HG03025 (cell line): ENCODE measurements around the gene NLN.
"Not testable (repeated sequence)": the region's sequence is repeated elsewhere in the genome, so short reads cannot be mapped to it uniquely, and the experiment has no call there.

Source experiments
- ATAC-seq: cut with Tn5 transposase; IDR thresholded peaks from one replicate; pipeline ENCODE4 v1.9.1; 2021; ENCODE audit warnings: mild to moderate bottlenecking, moderate library complexity; ENCODE audit not compliant: unreplicated experiment, low FRiP score

The NLN gene

GRCh38 chr5:65769539-65769938 lies 47.5 kb downstream of the NLN start:
- no peak for ATAC-seq

- ATAC-seq = no peak
Measured at GRCh38 chr5:65771266-65771665, 49.3 kb downstream of the NLN start.

DNA sequence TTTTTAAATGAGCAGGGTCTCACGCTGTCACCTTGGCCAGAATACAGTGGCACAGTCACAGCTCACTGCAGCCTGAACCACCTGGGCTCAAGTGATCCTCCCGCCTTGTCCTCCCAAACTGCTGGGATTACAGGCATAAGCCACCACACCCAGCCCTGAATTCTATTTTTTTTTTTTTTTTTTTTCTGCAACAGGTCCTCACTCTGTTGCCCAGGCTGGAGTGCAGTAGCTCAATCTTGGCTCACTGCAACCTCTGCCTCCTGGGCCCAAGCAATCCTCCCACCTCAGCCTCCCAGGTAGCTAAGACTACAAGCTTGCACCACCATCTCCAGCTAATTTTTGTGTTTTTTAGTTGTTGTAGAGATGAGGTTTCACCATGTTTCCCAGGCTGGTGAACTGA lies 51.0 kb downstream of the NLN start:
- not testable (repeated sequence) for ATAC-seq

DNA sequence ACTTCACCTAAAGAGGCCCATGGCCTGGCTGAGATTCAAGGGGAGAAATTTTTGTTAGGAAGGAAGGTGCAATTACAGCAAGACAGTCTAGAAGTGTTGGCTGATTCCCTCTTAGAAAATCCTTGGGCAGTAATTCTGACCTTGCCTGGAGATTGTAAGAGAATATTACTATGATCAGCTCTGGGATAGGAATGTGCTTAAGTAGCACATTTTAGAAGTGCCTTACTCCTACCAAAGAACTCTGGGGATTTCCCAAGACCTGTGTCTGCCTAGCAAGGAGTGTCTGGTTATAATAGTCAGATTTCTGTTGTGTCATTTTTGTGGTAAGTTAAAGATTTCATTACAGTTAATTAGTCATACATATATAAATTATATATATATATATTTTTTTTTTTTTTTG lies 52.3 kb downstream of the NLN start:
- no peak for ATAC-seq

GRCh38 chr5:65775476-65775875 lies 53.5 kb downstream of the NLN start:
- no peak for ATAC-seq

GRCh38 chr5:65776441-65777141 lies 54.6 kb downstream of the NLN start:
- ATAC-seq = no peak

DNA sequence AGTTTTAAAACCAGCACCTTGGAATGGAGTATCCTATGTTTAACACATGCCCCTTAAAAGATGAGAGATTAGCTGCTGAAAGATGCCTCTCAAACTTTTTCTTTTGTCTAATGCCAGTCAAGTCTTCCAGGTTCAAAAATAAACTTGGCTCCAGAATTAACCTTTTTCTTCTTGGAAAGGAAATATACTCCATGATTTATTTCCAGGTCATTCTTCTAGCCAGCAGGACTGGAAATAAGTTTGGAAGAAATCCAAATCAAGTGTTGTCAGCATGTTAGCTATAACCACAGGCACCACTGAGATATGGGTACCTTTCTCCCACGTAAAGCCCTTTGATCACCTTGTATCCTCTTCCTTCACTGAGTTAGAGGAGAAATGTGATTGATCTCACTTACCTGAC lies 56.1 kb downstream of the NLN start:
- ATAC-seq = no peak

GRCh38 chr5:65779643-65780042 lies 57.6 kb downstream of the NLN start:
- ATAC-seq = no peak

- ATAC-seq = not testable (repeated sequence)
Measured at GRCh38 chr5:65788296-65788695, 66.3 kb downstream of the NLN start.

- ATAC-seq = no peak
Measured at GRCh38 chr5:65790371-65791163, 68.6 kb downstream of the NLN start.

DNA sequence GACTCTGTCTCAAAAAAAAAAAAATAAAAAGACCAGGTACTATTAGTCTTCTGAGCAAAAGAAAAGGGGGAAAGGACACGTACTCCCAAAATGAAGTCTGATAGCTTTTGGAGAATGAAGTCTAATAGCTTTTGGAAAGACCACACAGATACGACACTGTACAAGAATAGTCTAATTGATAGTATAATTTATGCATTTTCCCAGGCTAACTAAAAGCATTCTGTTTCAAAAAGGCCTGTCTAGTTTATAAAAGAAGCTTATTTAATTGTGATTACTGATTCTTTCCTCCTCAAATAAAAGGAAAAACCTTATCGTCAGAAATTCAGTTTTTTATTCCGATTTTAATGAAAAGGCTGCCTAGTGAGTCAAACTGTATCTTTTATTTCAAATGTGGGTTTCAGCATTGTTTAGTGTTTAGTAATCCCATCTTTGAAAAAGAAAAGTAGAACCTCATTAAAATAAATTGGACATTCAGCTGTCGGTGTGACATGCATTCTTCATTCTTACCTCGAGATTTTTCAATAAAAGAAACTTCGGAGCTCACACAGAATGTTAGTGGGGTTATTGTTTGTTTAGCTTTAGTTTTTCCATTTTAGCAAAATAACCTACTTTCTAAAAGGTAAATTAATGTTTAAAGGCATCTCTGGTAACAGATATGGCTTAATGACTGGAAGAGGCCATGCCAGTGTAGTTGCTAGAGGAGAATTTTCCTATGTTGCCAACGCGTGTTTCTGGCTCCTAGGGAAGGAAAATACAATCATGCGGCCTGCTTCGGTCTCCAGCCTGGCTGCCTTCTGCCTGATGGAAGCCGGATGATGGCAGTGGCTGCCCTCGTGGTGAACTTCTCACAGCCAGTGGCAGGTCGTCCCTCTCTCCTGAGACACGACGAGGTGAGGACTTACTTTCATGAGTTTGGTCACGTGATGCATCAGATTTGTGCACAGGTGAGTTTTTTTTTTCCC lies 70.0 kb downstream of the NLN start:
- ATAC-seq = no peak

- no peak for ATAC-seq
Measured at GRCh38 chr5:65796269-65796668, 74.3 kb downstream of the NLN start.

GRCh38 chr5:65796751-65797316 lies 74.8 kb downstream of the NLN start:
- ATAC-seq = no peak

- ATAC-seq = no peak
Measured at GRCh38 chr5:65797481-65797880, 75.5 kb downstream of the NLN start.

- no peak for ATAC-seq
Measured at GRCh38 chr5:65799857-65800256, 77.9 kb downstream of the NLN start.

GRCh38 chr5:65800775-65801174 lies 78.8 kb downstream of the NLN start:
- ATAC-seq = no peak

- ATAC-seq = no peak
Measured at GRCh38 chr5:65801352-65801783, 79.4 kb downstream of the NLN start.

DNA sequence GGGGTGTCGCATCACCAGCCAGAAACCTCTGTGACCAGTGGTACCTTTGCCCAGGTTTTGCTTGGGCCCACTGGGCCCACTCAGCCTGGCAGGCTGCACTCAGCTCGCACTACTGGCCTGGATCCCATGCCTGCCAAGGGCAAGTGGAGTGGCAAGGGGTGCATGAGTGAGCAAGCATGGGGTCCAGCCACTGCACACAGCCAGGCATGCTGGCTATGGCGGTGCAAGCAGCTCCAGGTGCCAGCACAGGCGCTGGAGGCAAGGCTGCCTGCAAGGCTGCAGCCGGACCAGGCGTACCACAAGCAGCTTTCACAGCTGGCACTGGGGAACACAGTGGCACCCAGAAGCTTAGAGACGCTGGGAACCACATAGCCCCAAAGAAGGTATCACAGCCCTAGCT lies 80.1 kb downstream of the NLN start:
- ATAC-seq = no peak

DNA sequence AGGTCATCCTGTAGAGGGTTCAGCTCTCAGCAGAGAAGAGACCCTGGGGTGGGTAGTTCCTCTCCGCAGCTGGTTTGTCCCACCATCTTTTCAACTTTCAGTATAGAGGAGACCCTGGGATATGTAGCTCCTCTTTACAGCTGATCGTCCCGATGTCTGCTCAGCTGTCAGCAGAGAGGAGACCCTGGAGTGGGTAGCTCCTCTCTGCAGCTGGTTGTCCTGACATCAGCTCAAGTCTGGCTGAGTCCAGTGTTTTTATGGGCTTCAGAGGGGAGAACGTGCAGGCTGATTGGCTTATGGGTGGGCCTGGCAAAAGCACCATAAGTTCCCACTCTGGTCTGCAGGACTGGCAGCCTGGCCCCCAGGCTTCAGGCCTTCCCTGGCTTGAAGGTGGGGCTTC lies 80.8 kb downstream of the NLN start:
- no peak for ATAC-seq

DNA sequence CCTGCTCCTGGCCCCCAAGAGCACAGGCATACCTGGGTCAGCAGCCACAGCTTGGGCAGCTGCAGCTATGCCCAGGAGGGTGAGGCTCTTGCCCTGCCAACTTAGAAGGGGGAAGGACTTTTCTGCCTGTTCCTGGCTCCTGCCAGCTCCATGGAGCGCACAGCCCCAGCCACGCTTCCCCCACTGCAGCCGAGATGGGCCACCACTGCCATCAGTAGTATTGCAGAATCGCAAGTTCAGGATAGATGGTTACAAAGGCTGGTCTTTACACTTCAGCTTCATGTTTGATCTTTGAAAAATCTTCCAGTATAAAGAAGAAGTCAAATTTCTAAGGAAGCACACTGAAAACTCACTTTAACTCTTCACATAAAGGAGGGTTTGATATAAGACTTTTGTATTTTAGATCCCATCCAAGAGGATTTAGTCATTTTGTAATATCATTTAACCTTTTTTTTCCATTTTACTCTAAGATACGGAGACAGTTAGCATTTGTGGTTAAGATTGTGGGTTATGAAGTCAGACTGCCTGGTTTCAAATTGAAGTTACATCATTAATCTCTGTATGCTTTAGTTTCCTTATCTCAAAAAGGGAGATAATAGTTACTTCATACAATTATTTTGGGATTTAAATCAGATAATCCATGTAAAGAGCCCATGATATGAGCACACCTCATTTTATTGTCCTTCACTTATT lies 81.8 kb downstream of the NLN start:
- no peak for ATAC-seq
